SK-N-SH treated with all-trans-retinoic acid at 6 μM for 48 hours (cell line): ENCODE data around the gene CIB1.

Source experiments
- ATAC-seq: fragments of 200-7000 bp; cut with Tn5 transposase; 3 replicates; pipeline ENCODE4 v1.9.1; 2020; ENCODE audit warnings: mild to moderate bottlenecking, moderate library complexity
- BACH2 ChIP-seq: fragments of 250-450 bp; sonication (Bioruptor Pico); IDR thresholded peaks from 2 replicates; pipeline ENCODE4 v1.9.0; 2021; ENCODE audit warnings: mild to moderate bottlenecking, borderline replicate concordance
- CSDC2 ChIP-seq: fragments of 250-450 bp; sonication (Bioruptor Pico); IDR thresholded peaks from 2 replicates; pipeline ENCODE4 v1.5.0; 2020; ENCODE audit warnings: mild to moderate bottlenecking, moderate library complexity
- ESRRG ChIP-seq: fragments of 250-450 bp; sonication (Bioruptor Pico); IDR thresholded peaks from 2 replicates; pipeline ENCODE4 v1.6.1; 2021; ENCODE audit warnings: mild to moderate bottlenecking
- ISL1 ChIP-seq: fragments of 250-450 bp; sonication (Bioruptor Pico); IDR thresholded peaks from 2 replicates; pipeline ENCODE4 v2.1.2; 2022; ENCODE audit warnings: mild to moderate bottlenecking, moderate library complexity
- OSR1 ChIP-seq: fragments of 250-450 bp; sonication (Bioruptor Pico); IDR thresholded peaks from 2 replicates; pipeline ENCODE4 v1.8.0; 2022; ENCODE audit warnings: moderate library complexity, mild to moderate bottlenecking, inconsistent platforms
- PPARA ChIP-seq: fragments of 250-450 bp; sonication (Bioruptor Pico); IDR thresholded peaks from 2 replicates; pipeline ENCODE4 v1.5.0; 2020; ENCODE audit warnings: mild to moderate bottlenecking, borderline replicate concordance
- RARB ChIP-seq: fragments of 250-450 bp; sonication (Bioruptor Pico); IDR thresholded peaks from 2 replicates; pipeline ENCODE4 v1.8.0; 2021; ENCODE audit warnings: mild to moderate bottlenecking, moderate library complexity
- SNAI2 ChIP-seq: fragments of 250-450 bp; sonication (Bioruptor Pico); IDR thresholded peaks from 2 replicates; pipeline ENCODE4 v1.5.0; 2020; ENCODE audit warnings: mild to moderate bottlenecking, moderate library complexity
- TCF4 ChIP-seq: fragments of 250-450 bp; sonication (Bioruptor Pico); IDR thresholded peaks from 2 replicates; pipeline ENCODE4 v1.8.0; 2021; ENCODE audit warnings: mild to moderate bottlenecking, moderate library complexity, borderline replicate concordance
- TOX ChIP-seq: fragments of 250-450 bp; sonication (Bioruptor Pico); IDR thresholded peaks from 2 replicates; pipeline ENCODE4 v1.8.0; 2021; ENCODE audit warnings: mild to moderate bottlenecking, moderate library complexity, borderline replicate concordance
- ZC3H10 ChIP-seq: fragments of 250-450 bp; sonication (Bioruptor Pico); IDR thresholded peaks from 2 replicates; pipeline ENCODE4 v1.5.1; 2021; ENCODE audit warnings: mild to moderate bottlenecking, moderate library complexity
- ZFP30 ChIP-seq: fragments of 450-650 bp; formaldehyde crosslinking; IDR thresholded peaks from 2 replicates; pipeline ENCODE4 v1.5.0; 2022; ENCODE audit warnings: mild to moderate bottlenecking, moderate library complexity
- ZNF565 ChIP-seq: fragments of 450-650 bp; formaldehyde crosslinking; conservative IDR thresholded peaks from 2 replicates; pipeline ENCODE4 v1.5.0; 2020; ENCODE audit warnings: low read depth, mild to moderate bottlenecking, moderate library complexity
- ZNF70 ChIP-seq: fragments of 450-650 bp; formaldehyde crosslinking; IDR thresholded peaks from 2 replicates; pipeline ENCODE4 v1.5.0; 2020; ENCODE audit warnings: mild to moderate bottlenecking, moderate library complexity
- ZNF8 ChIP-seq: fragments of 450-650 bp; formaldehyde crosslinking; IDR thresholded peaks from 2 replicates; pipeline ENCODE4 v1.5.0; 2020; ENCODE audit warnings: mild to moderate bottlenecking, moderate library complexity
- TF ChIP-seq, protein P1 (sequence below): fragments of 250-450 bp; sonication (Bioruptor Pico); IDR thresholded peaks from 2 replicates; pipeline ENCODE4 v1.5.1; 2020; ENCODE audit warnings: low read depth, mild to moderate bottlenecking, moderate library complexity
- TF ChIP-seq, protein P2 (sequence below): fragments of 250-450 bp; sonication (Bioruptor Pico); IDR thresholded peaks from 2 replicates; pipeline ENCODE4 v1.5.0; 2020; ENCODE audit warnings: mild to moderate bottlenecking, moderate library complexity
- TF ChIP-seq, protein P3 (sequence below): fragments of 250-450 bp; sonication (Bioruptor Pico); IDR thresholded peaks from 2 replicates; pipeline ENCODE4 v1.8.0; 2021; ENCODE audit warnings: low read depth, mild to moderate bottlenecking, moderate library complexity, borderline replicate concordance
- TF ChIP-seq, protein P4 (sequence below): fragments of 250-450 bp; sonication (Bioruptor Pico); IDR thresholded peaks from 2 replicates; pipeline ENCODE4 v1.8.0; 2020; ENCODE audit warnings: mild to moderate bottlenecking, moderate library complexity, borderline replicate concordance
- TF ChIP-seq, protein P5 (sequence below): fragments of 250-450 bp; sonication (Bioruptor Pico); IDR thresholded peaks from 2 replicates; pipeline ENCODE4 v1.5.1; 2021; ENCODE audit warnings: mild to moderate bottlenecking, moderate library complexity

Gene CIB1

DNA sequence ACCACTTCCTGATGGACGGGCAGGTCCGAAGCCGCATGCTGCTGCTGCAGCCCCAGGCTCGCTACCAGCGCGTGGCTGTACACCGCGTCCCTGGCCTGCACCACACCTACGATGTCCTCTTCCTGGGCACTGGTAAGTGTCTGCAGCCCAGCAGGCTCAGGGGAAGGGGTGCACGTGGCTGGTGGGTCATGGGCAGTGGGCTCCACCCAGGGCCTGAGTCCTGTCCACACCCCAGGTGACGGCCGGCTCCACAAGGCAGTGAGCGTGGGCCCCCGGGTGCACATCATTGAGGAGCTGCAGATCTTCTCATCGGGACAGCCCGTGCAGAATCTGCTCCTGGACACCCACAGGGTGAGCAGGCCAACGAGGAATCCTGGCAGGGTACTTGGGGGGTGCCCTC lies 8.7 kb downstream of the CIB1 start (continued):
- TF ChIP-seq RARB (CRISPR knock-in tag) = no peak
- no peak for TF ChIP-seq BACH2 (CRISPR knock-in tag)
- TF ChIP-seq, protein P1, sequence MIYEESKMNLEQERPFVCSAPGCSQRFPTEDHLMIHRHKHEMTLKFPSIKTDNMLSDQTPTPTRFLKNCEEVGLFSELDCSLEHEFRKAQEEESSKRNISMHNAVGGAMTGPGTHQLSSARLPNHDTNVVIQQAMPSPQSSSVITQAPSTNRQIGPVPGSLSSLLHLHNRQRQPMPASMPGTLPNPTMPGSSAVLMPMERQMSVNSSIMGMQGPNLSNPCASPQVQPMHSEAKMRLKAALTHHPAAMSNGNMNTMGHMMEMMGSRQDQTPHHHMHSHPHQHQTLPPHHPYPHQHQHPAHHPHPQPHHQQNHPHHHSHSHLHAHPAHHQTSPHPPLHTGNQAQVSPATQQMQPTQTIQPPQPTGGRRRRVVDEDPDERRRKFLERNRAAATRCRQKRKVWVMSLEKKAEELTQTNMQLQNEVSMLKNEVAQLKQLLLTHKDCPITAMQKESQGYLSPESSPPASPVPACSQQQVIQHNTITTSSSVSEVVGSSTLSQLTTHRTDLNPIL (CRISPR knock-in tag) = no peak

DNA sequence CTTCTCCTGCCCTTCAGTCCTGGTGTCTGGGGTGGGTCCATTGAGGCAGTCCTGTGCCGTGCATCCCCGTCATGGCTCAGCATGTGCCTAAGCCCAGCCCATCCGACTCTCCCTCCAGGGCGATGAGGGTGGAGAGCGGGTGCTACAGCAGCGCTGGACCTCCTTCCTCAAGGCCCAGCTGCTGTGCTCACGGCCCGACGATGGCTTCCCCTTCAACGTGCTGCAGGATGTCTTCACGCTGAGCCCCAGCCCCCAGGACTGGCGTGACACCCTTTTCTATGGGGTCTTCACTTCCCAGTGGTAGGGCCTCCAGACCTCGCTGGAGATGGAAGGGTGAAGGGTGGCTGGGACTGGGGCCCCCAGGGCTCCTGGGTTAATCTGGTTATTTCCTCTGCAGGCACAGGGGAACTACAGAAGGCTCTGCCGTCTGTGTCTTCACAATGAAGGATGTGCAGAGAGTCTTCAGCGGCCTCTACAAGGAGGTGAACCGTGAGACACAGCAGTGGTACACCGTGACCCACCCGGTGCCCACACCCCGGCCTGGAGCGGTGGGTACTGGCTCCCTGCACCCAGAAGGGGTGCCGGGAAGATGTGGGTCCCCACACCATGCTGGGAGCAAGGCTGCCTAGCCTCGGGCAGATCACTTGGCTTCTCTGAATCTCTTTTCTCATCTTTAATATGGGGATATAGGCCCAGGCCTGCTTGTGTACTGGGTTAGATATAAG lies 10.1 kb downstream of the CIB1 start:
- no peak for ATAC-seq
- TF ChIP-seq ZC3H10 (CRISPR knock-in tag) (no peak), ZNF70 (CRISPR knock-in tag) (no peak), SNAI2 (CRISPR knock-in tag) (no peak), TCF4 (CRISPR knock-in tag) (no peak), ESRRG (CRISPR knock-in tag) (no peak), CSDC2 (no peak), BACH2 (CRISPR knock-in tag) (no peak), ZNF8 (CRISPR knock-in tag) (no peak), ISL1 (CRISPR knock-in tag) (no peak)
- TF ChIP-seq, protein P2, sequence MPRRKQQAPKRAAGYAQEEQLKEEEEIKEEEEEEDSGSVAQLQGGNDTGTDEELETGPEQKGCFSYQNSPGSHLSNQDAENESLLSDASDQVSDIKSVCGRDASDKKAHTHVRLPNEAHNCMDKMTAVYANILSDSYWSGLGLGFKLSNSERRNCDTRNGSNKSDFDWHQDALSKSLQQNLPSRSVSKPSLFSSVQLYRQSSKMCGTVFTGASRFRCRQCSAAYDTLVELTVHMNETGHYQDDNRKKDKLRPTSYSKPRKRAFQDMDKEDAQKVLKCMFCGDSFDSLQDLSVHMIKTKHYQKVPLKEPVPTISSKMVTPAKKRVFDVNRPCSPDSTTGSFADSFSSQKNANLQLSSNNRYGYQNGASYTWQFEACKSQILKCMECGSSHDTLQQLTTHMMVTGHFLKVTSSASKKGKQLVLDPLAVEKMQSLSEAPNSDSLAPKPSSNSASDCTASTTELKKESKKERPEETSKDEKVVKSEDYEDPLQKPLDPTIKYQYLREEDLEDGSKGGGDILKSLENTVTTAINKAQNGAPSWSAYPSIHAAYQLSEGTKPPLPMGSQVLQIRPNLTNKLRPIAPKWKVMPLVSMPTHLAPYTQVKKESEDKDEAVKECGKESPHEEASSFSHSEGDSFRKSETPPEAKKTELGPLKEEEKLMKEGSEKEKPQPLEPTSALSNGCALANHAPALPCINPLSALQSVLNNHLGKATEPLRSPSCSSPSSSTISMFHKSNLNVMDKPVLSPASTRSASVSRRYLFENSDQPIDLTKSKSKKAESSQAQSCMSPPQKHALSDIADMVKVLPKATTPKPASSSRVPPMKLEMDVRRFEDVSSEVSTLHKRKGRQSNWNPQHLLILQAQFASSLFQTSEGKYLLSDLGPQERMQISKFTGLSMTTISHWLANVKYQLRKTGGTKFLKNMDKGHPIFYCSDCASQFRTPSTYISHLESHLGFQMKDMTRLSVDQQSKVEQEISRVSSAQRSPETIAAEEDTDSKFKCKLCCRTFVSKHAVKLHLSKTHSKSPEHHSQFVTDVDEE = no peak
- TF ChIP-seq, protein P3, sequence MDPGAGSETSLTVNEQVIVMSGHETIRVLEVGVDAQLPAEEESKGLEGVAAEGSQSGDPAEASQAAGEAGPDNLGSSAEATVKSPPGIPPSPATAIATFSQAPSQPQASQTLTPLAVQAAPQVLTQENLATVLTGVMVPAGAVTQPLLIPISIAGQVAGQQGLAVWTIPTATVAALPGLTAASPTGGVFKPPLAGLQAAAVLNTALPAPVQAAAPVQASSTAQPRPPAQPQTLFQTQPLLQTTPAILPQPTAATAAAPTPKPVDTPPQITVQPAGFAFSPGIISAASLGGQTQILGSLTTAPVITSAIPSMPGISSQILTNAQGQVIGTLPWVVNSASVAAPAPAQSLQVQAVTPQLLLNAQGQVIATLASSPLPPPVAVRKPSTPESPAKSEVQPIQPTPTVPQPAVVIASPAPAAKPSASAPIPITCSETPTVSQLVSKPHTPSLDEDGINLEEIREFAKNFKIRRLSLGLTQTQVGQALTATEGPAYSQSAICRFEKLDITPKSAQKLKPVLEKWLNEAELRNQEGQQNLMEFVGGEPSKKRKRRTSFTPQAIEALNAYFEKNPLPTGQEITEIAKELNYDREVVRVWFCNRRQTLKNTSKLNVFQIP = no peak
- TF ChIP-seq, protein P4, sequence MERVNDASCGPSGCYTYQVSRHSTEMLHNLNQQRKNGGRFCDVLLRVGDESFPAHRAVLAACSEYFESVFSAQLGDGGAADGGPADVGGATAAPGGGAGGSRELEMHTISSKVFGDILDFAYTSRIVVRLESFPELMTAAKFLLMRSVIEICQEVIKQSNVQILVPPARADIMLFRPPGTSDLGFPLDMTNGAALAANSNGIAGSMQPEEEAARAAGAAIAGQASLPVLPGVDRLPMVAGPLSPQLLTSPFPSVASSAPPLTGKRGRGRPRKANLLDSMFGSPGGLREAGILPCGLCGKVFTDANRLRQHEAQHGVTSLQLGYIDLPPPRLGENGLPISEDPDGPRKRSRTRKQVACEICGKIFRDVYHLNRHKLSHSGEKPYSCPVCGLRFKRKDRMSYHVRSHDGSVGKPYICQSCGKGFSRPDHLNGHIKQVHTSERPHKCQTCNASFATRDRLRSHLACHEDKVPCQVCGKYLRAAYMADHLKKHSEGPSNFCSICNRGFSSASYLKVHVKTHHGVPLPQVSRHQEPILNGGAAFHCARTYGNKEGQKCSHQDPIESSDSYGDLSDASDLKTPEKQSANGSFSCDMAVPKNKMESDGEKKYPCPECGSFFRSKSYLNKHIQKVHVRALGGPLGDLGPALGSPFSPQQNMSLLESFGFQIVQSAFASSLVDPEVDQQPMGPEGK (CRISPR knock-in tag) = no peak
- TF ChIP-seq, all 23 proteins: peak for 0

DNA sequence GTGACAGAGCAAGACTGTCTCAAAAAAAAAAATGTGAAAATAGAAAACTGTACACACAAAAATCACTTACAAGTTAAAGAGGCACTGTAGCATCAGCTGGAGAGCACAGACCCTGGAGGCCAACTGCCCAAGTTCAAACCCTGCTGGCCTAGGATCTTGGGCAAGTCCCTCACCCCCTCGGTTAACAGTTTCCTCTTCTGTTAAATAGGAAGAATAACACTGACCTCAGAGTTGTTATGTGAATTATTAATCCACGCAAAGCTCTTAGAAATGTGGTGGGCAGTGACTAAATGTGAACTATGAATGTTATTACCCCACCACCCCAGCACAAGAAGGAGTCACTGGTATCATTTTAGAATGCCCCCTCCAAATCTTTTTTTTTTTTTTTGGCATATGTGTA lies 11.2 kb downstream of the CIB1 start:
- ATAC-seq = no peak
- no peak for TF ChIP-seq ESRRG (CRISPR knock-in tag)
- TF ChIP-seq CSDC2 = no peak
- TF ChIP-seq, protein P2 = no peak
- TF ChIP-seq, protein P3 = no peak
- no peak for TF ChIP-seq OSR1 (CRISPR knock-in tag)
- TF ChIP-seq ZC3H10 (CRISPR knock-in tag) = no peak
- TF ChIP-seq SNAI2 (CRISPR knock-in tag) = no peak
- TF ChIP-seq TOX (CRISPR knock-in tag) = no peak
- no peak for TF ChIP-seq PPARA
- TF ChIP-seq BACH2 (CRISPR knock-in tag) = no peak
- TF ChIP-seq ZNF8 (CRISPR knock-in tag) = no peak
- no peak for TF ChIP-seq RARB (CRISPR knock-in tag)
- no peak for TF ChIP-seq ZFP30 (CRISPR knock-in tag)
- TF ChIP-seq, protein P5, sequence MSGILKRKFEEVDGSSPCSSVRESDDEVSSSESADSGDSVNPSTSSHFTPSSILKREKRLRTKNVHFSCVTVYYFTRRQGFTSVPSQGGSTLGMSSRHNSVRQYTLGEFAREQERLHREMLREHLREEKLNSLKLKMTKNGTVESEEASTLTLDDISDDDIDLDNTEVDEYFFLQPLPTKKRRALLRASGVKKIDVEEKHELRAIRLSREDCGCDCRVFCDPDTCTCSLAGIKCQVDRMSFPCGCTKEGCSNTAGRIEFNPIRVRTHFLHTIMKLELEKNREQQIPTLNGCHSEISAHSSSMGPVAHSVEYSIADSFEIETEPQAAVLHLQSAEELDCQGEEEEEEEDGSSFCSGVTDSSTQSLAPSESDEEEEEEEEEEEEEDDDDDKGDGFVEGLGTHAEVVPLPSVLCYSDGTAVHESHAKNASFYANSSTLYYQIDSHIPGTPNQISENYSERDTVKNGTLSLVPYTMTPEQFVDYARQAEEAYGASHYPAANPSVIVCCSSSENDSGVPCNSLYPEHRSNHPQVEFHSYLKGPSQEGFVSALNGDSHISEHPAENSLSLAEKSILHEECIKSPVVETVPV (CRISPR knock-in tag) = no peak
- TF ChIP-seq ZNF565 (CRISPR knock-in tag) = no peak
